NCI-H2196 (cell line): ENCODE data around the gene HS6ST3.
"Not testable (repeated sequence)": the region's sequence is repeated elsewhere in the genome, so short reads cannot be mapped to it uniquely, and the experiment has no call there.

Experiments
- DNase-seq: peaks from one replicate; lab custom pipeline; 2025; ENCODE audit not compliant: unreplicated experiment; lab: John Stamatoyannopoulos, UW

The HS6ST3 gene

DNA sequence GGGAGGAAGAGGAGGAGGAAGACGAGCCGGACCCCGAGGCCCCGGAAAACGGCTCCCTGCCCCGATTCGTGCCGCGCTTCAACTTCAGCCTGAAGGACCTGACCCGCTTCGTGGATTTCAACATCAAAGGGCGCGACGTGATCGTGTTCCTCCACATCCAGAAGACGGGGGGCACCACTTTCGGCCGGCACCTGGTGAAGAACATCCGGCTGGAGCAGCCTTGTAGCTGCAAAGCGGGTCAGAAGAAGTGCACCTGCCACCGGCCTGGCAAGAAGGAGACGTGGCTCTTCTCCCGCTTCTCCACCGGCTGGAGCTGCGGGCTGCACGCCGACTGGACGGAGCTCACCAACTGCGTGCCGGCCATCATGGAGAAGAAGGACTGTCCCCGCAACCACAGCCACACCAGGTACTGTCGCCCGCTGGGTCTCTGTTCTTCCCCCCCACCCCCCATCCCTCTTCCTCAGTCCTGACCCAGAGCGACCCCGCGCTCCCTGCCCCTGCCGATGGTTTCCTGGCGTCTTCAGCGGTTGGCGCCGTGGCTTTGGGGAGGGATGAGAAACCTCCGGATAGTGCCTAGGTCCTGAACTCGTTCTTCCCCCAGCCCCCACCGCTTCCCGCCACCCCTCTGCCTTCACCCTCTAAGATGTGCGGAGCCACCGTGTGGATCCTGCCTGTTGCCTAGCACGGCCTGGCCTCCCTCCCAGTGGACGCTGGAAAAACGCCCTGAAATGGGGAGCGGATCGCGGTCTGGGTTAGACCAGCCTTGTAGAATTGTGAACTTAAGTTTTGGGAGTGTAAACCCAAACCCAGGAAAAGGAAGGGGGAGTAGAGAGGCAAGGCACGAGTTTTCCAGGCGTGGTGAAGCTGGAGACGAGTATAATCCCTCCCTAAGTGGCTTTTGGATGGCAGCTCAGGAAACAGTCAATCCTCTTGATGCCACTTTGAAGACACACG, 1.5 kb downstream of the HS6ST3 start:
- no peak for DNase-seq

GRCh38 chr13:96093296-96094006, 3.5 kb downstream of the HS6ST3 start:
- DNase-seq: no peak

- DNase-seq: no peak
These were observed 10.7 kb downstream of the HS6ST3 start for GRCh38 chr13:96100457-96101220.

- no peak for DNase-seq
These were observed 14.6 kb downstream of the HS6ST3 start for GRCh38 chr13:96104516-96104915.

- DNase-seq: not testable (repeated sequence)
These were observed 18.2 kb downstream of the HS6ST3 start for GRCh38 chr13:96108072-96108471.

DNA sequence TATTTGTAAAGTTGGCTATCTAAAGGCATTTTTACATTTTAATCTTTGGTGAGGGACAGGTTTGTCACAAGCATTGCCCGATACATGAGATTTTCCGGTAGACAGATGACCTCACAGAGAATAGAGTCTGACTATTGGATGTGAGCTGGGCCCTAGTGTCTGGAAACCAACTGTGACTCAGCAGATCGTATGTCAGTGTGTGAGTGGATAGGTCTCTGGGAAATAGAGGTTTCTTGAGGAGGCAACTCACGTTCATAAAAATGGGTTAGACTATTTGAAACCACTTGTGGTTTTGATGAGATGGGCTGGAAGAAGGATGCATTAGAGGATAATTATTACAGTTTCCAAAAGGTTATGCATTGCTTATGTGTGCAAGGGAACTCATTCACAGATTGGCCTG, 19.2 kb downstream of the HS6ST3 start:
- DNase-seq: no peak

DNA sequence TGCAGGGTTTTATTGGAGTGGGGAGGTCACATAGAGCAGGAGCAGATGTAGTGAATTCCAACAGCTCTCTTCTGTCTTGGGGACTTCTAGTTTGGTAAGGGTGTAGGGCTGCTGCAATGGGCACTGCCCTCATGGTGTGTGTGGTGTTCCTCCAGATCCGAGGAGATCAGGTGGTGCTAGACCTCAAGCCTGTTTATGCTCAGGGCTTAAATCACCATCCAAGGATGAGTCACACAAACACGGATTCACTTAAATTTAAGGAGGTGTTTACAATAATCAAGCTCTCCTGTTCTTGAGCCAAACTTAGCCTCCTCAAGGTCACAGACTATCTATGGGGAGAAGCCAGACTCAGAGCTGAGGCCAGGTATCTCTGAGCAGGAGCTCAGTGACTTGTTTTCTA, 23.0 kb downstream of the HS6ST3 start:
- DNase-seq: no peak

DNA sequence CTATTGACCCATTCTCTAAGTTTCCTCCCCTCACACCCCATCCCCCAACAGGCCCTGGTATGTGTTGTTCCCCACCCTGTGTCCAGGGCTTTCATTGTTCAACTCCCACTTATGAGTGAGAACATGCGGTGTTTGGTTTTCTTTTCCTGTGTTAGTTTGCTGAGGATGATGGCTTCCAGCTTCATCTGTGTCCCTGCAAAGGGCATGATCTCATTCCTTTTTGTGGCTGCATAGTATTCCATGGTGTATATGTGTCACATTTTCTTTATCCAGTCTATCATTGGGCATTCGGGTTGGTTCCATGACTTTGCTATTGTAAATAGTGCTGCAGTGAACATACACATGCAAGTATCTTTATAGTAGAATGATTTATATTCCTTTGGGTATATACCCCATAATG, 25.5 kb downstream of the HS6ST3 start:
- not testable (repeated sequence) for DNase-seq

GRCh38 chr13:96119921-96120320, 30.0 kb downstream of the HS6ST3 start:
- no peak for DNase-seq

GRCh38 chr13:96130818-96131340, 41.0 kb downstream of the HS6ST3 start:
- DNase-seq: no peak

DNA sequence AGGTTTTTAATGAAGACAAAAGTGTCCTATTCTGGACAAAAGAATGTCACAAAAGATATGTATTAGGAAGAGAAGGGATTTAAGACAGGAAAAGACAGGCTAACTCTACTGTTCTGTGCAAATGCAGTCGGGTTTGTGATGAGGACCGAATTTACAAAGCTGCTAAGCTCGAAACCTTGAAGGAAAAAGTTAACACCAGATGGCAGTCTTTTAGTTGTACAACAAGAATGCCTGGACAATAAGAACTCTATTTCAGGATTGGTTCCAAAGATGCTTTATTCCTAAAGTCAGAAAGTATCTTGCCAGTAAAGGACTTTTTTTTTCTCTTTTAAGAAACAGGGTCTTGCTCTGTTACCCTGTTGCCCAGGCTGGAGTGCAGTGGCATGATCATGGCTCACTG, 51.1 kb downstream of the HS6ST3 start:
- DNase-seq: no peak

DNA sequence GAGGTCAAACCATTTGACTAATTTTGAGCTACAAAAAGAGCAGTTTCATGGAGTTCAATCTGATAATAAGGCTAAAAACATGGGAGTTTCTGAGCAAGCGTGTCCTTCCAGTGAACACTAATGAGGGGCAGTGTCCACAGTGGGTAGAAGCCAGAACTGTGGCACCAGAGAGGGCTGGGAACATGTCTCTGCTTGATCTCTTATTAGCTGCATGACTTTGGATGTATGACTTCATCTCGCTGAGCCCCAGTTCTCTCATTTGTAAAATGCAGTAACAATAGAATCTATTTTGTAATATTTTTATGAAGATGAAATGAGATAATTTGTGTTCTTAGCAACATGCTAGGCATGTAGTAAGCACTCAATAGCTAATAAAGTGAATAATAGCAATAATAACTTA, 69.8 kb downstream of the HS6ST3 start:
- no peak for DNase-seq

GRCh38 chr13:96161141-96161540, 71.2 kb downstream of the HS6ST3 start:
- DNase-seq: no peak

GRCh38 chr13:96165840-96166239, 75.9 kb downstream of the HS6ST3 start:
- DNase-seq: no peak

DNA sequence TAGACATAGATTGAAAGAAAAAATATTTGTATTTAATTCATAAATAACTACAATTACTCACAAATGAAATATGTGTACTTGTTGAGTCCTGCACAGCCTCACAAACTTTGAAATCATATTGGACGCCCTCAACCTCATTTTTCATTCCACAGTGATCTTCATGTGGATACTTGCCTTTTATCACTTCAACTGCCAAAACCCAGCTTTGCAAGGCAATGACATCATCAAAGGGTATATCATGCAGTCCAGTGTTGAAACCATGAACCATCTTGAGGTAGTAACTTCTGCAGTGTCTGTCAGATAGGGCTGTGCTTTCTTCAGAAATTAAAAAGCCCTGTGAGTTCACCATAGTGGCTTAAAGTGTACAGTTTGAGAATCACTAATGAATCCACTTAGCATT, 82.2 kb downstream of the HS6ST3 start:
- no peak for DNase-seq

DNA sequence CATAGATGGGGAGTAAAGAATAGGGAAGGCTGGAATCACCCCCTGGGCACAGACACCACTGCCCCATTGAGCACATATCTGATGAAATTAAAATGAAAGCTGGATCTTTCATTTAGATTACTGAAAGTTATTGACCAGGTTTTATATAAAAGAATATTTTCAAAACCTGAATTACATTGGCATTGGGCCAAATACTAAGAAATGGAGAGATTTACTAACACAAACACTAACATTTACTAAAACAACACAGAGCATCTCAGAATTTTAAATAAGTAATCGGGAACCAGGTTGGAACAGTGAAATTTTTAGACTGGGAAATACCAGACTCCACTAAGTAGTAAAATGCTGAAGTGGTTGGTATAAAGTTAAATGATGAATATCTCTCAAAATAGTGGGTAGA, 88.9 kb downstream of the HS6ST3 start:
- no peak for DNase-seq

- DNase-seq: no peak
These were observed 89.4 kb downstream of the HS6ST3 start for GRCh38 chr13:96179309-96179708.

DNA sequence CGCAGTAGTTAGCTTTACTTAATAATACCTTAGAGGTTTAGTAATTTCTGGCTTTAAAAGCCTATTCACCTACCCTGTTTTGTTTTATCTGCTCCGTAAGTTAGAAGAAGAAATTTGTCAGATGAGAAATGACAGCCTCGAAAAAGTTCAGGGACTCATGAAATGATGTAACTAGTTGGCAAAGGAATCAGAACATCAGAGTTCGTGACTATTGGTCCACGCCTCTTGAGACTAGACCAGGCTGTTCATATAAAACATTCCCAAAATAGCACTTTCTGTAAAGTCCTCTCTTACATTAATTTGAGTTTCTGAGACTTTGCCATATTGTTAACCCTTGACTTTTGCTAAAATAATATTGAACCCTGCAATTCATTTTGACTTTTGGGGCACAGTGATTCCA, 92.0 kb downstream of the HS6ST3 start:
- no peak for DNase-seq

GRCh38 chr13:96185818-96186217, 95.9 kb downstream of the HS6ST3 start:
- no peak for DNase-seq

DNA sequence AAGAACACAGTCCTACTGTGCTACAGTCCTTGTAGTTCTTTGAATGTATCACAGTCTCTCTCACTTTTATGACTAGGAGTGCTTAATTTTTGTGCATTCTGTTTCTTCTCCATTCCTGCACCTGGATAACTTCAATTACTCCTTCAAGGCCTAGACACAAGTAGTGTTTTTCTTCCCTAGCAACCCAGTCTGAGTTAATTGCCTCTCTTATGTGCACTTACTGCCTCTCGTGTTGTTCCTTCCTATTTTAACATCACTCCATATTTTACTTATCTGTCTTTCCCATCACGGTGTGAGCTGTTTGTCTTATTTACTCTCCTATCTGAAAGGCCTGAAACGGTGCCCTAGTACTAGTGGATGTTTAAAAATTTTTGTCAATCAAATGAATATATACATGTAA, 101.5 kb downstream of the HS6ST3 start:
- DNase-seq: no peak

- no peak for DNase-seq
These were observed 103.9 kb downstream of the HS6ST3 start for GRCh38 chr13:96193728-96194310.
